GM18909 (cell line): Measurements from ENCODE around the gene EHBP1.
A peak's percentile ranks its signal among the peaks of the same experiment; 100 is the strongest.
"Not testable (repeated sequence)": the region's sequence is repeated elsewhere in the genome, so short reads cannot be mapped to it uniquely, and the experiment has no call there.

Experiments
- ATAC-seq: cut with Tn5 transposase; IDR thresholded peaks from one replicate; pipeline ENCODE4 v1.9.1; 2021; ENCODE audit warnings: mild to moderate bottlenecking; ENCODE audit not compliant: unreplicated experiment, poor library complexity

Gene EHBP1

DNA sequence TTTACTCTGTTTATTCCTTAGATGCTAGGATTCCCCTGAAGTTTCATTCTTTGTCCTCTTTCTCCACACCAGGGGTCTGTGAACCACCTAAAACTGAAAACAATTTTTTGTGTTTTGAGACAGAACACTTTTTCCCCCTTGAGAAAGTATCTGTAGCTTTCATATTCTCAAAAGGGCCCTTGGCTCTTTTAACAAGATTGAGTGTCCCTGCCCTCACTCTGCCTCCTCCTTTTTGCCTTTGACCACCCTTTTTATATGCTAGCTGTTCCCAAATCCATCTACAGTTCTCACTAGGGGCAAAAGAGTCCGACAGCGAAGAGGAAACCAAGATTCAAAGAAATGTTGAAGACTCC, 883 bp upstream of the EHBP1 start:
- ATAC-seq: no peak

DNA sequence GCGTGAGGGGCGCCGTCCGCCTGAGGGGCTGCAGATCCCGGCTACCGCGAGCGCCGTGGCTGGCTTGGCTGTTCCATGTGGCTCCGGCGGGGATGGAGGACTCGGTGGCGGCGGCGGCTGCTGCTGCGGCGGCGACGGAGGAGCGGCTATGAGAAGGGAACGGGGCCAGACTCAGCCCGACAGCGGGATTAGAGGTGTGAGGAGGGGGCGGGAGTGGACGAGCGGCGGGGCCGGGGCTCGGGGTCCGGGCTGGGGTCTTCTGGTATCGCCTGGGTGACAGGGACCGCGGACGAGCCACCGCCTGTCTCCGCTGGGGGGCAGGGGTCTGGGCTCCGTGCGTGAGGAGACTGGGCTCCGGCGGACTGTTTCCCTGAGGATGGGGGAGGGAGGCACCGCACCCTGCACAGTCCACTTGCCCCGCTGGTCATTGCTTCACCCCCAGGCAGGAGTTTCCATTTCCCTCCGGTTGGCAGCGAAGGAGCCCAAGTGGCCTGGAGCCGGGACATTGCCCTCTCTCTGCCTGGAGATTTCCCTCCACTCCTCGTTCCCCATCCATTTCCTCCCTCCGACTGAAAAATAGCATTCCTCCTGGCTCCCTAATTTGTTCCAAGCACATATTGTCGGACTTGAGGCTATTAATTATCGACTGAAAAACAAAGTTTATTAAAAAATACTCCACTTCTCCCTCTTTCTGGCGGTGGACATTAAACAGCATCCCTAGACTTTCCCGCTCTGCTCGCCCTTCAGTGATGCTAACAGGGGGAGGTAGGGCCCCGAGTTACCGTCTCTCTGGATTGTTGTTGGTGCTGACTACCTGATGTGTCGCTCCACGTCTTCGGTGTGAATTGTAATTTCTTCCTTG, 577 bp downstream of the EHBP1 start:
- ATAC-seq: peak; percentile 2

DNA sequence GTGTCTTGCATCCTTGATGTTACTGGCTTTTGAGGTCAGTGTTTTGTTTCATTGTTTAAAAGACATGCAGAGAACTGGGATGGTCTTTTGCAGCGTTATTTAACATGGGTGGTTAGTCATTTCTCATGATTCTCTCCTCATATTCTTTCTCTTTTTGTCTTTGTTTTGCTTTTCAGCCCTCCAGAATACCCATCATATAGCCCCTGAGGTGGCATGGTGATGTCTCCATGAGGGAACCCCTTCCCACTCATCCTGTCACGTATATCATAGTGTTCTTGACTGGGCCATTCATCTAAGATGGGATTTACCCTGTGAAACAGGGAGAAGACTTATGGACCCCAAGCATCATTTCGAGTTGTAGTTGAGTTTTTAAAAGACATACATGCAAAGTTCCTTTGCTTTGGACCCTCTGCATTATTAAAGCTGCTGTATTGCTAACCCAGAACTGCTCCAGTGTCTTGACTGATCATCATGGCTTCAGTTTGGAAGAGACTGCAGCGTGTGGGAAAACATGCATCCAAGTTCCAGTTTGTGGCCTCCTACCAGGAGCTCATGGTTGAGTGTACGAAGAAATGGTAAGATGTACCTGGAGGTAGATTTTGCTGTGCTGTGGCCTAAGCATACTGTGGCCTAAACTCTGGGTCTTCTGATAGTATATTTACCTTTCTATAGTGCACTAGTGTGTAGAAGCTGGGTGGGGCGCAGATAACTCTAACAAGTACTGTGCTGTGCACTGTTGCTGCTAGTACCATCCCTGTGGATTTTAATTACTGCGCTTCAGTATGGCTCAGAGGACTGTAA, 1.4 kb downstream of the EHBP1 start:
- no peak for ATAC-seq

- ATAC-seq: no peak
Observed at GRCh38 chr2:62708751-62709150, 3.2 kb downstream of the EHBP1 start.

- ATAC-seq: no peak
Observed at GRCh38 chr2:62711832-62712494, 6.5 kb downstream of the EHBP1 start.

DNA sequence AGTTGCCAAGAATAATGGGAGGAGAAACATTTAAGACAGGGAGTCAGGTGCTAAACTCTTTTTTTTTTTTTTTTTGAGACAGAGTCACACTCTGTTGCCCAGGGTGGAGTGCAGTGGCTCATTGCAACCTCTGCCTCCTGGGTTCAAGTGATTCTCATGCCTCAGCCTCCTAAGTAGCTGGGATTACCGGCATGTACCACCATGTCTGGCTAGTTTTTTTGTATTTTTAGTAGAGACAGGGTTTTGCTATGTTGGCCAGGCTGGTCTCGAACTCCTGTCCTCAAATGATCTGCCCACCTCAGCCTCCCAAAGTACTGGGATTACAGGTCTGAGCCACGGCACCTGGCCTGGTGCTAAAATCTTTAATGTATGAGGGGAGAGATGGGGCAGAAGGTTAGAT, 7.7 kb downstream of the EHBP1 start:
- not testable (repeated sequence) for ATAC-seq

GRCh38 chr2:62713837-62714236, 8.3 kb downstream of the EHBP1 start:
- ATAC-seq: no peak

DNA sequence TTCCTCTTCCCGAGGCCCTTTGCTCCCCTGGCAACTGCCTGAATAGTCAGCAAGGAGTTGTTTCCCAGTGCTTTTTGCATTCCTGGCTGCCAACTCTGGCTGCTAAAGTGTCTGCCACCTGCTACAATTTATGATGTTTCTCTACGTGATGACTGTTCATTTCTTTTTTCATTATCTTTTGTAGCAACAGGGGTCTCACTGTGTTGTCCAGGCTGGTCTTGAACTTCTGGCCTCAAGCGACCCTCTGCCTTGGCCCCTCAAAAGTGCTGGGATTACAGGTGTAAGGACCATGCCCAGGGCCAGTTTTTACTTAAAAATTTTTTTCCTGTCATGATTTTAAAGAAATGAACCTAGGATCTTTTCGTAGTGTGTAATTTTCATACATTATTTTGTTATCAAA, 11.3 kb downstream of the EHBP1 start:
- ATAC-seq: no peak

DNA sequence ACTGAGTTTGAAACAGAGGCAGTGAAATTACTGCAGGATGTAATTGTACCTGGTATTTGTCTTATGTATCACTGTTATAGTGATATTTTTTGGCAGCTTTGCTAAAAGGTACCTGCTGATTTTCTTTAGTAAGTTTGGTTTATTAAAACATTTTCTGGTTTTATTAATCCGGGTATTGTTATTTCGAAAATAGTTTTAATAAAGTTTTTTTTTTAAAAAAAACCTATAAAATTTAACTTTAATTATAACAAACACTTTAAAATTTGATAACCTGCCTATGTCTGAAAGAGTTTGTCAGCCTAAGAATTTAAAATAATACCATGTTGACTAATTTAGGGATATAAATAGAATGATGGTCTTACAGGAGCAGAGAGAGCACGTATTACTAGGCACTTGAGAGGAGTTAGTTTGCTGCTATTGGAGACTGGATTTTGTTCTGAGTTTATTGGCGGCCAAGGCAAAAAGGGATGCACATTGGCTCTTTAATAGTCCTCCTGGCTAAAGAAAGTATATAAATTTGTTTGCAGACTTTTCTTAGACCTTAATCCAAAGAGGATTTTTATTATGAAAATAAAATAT, 12.1 kb downstream of the EHBP1 start:
- no peak for ATAC-seq

DNA sequence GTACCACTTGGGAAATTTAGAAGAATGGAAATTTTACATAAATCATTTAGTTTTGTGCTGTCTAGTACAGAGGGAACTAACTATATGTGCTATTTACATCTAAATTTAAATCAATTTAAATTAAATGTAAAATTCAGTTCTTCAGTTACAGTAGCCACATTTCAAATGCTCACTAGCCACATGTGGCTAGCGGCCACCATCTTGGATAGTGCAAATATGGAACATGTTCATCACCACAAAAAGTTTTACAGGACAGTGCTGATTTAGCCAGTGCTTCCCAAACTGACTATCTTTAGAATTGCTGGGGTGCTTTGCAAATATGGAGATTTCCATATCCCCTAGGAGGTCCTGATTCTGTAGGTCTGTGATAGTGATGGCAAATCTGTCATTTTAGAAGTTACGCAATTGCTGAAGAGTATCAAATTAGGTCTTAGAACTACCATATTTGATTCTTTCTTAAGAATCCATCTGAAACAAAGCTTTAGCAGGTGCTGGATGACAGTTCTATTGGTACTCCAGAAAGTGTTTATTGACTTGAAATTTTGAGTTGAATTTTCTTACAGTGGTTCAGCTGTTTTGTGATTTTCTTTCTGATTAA, 12.8 kb downstream of the EHBP1 start:
- no peak for ATAC-seq

- no peak for ATAC-seq
Observed at GRCh38 chr2:62719757-62720156, 14.2 kb downstream of the EHBP1 start.

- no peak for ATAC-seq
Observed at GRCh38 chr2:62722679-62723078, 17.2 kb downstream of the EHBP1 start.

GRCh38 chr2:62723253-62723652, 17.7 kb downstream of the EHBP1 start:
- ATAC-seq: no peak

DNA sequence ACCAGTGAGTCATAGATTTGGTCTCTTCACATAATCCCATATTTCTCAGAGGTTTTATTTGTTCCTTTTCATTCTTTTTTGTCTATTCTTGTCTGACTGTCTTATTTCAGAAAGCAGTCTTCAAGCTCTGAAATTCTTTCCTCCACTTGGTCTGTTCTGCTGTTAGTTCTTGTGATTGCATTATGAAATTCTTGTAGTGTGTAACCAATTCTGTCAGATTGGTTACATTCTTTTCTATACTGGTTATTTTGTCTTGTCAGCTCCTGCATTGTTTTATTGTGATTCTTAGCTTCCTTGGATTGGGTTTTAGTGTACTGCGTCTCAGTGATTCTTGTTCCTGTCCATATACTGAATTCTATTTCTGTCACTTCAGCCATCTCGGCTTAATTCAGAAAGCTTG, 18.6 kb downstream of the EHBP1 start:
- ATAC-seq: no peak

DNA sequence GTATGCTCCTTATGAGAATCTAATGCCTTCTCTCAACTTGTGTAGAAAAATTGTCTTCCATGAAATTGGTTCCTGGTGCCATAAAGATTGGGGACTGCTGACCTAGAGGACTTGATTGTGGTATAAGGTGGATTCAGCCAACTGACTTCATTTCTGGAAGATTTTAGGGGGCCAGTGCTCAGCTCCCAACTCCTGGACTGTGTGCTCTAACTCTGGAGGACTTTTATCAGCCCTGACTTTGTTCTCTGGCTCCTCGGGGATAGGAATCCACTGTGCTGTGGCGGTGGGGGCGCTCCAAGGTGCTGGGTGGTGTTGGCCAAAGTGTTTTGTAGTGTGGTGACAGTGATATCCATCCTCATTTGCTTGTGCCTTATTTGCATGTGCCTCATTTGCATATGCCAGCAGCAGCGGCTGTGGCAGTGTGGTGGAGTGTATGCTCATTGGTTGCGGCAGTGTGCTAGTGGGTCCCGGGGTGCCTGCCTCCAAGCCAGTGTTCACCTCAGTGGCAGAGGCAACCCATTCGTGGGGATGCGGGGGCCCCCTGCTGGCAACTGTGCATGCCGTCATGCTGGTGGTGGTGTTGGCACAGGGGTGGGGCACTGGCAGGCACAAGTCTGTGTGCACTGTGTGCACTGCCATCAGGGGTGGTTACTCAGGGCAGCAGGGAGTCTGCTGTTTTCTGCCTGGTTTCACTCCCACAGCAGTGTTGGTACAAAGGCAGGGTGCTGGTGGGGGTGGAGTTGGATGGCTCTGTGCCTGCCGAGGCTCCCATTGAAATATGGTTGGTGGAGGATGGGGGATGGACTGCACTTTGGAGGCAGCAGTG, 19.6 kb downstream of the EHBP1 start:
- no peak for ATAC-seq

- no peak for ATAC-seq
Observed at GRCh38 chr2:62725712-62726055, 20.2 kb downstream of the EHBP1 start.

GRCh38 chr2:62727259-62727867, 21.9 kb downstream of the EHBP1 start:
- ATAC-seq: no peak

DNA sequence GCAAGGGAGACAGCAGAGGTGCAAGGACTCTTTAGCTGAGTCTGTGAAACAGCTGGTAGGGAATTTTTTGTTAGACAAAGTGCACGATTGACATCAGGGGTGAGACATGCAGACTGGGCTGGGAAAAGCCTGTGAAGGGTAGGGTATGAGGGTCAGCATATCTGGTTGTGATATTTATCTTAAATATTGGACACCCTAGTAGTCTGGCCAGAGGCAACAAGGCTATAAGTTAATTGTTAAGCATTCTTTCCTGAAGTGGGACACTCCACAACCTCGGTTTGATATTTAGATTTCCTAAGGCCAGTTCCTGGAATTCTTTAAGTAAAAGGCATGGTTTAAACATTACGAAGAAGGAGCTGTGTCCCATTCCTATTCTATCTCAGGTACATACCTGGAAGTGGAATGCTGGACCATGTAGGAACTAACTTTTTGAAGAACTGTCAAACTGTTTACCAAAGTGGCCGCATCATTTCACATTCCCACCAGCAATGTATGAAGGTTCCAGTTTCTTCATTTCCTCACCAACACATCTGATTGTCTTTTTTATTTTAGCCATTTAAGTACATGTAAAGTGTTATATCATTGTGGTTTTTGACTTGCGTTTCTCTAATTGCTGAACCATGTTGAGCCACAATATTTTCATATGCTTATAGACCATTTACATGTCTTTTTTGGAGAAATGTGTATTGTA, 22.5 kb downstream of the EHBP1 start:
- no peak for ATAC-seq

DNA sequence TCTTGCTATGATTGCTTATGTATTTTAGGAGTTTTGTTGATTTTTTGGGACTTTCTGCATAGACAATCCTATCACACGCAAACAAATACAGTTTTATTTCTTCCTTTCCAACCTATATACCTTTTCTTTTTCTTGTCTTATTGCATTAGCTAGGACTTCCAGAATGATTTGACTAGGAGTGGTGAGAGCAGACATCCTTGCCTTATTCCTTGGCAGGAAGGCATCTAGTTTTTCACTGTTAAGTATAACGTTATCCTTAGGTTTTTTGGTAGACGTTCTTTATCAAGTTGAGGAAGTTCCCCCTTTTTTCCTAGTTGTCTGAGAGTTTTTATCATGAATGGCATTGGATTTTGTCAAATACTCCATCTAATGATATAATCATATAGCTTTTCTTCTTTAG, 25.8 kb downstream of the EHBP1 start:
- ATAC-seq: no peak
